Small intestine (tissue), 7 donors: ENCODE results near the gene MICU1. TPM values are rescaled to one million over a fixed set of nuclear protein-coding genes. Genes with fewer than 3 reads are reported as not detected.

Experiments
- DNase-seq, 2 donors: peaks; one replicate each; pipeline versions ENCODE4 v3.0.0 to v3.0.0-alpha.2; 2013
- FAIRE-seq: peaks from 2 replicates; lab custom pipeline; 2012; peaks lifted over from hg19 to GRCh38; lab: Jason Lieb, UNC
- H3K27ac ChIP-seq, 3 donors: one replicate each; pipeline ENCODE4 v1.5.1; 2013; ENCODE audit warnings: low read length in 2 of 3, mild to moderate bottlenecking in 2 of 3, control low read depth in 1 of 3, inconsistent platforms in 1 of 3, low read depth in 1 of 3, moderate library complexity in 1 of 3
- H3K27me3 ChIP-seq, 3 donors: one replicate each; pipeline ENCODE4 v1.6.1; 2013; ENCODE audit warnings: low read length in 3 of 3, inconsistent platforms in 1 of 3; ENCODE audit not compliant: control insufficient read depth in 3 of 3, insufficient read depth in 3 of 3
- H3K36me3 ChIP-seq, 3 donors: one replicate each; pipeline ENCODE4 v1.6.1; 2013; ENCODE audit warnings: low read length in 3 of 3, inconsistent platforms in 1 of 3, low read depth in 1 of 3, mild to moderate bottlenecking in 1 of 3, moderate library complexity in 1 of 3; ENCODE audit not compliant: control insufficient read depth in 3 of 3, insufficient read depth in 2 of 3
- H3K4me1 ChIP-seq, 3 donors: one replicate each; pipeline ENCODE4 v1.6.1; 2013; ENCODE audit warnings: low read length in 2 of 3, inconsistent platforms in 1 of 3, low read depth in 1 of 3, mild to moderate bottlenecking in 1 of 3, moderate library complexity in 1 of 3; ENCODE audit not compliant: control insufficient read depth in 3 of 3, insufficient read depth in 2 of 3
- H3K4me3 ChIP-seq, 3 donors: one replicate each; pipeline ENCODE4 v1.5.1; 2013; ENCODE audit warnings: low read length in 3 of 3, control low read depth in 1 of 3, inconsistent platforms in 1 of 3, low read depth in 1 of 3, mild to moderate bottlenecking in 1 of 3, moderate library complexity in 1 of 3
- H3K9me3 ChIP-seq, 2 donors: one replicate each; pipeline ENCODE4 v1.6.1; 2013; ENCODE audit warnings: low read depth in 1 of 2, low read length in 1 of 2; ENCODE audit not compliant: control insufficient read depth in 2 of 2, insufficient read depth in 1 of 2
- WGBS, 3 donors: extraction: QIAGEN DNeasy Blood & Tissue Kit; methylation state at CpG; one replicate each; pipeline ENCODE4 v1.1.7; 2013; 5-methylcytosine and 5-hydroxymethylcytosine counted together
- polyA plus RNA-seq, 4 donors: library from polyadenylated mRNA; stranded (reverse) in 3 of 4; unstranded in 1 of 4; fragments of 200-250 nt in 3 of 4; fragments of 120-200 nt in 1 of 4; gene quantifications; one replicate each; pipeline versions ENCODE4 v1.2.1 to v1.2.3, GENCODE V29; 2013
- donor health status: healthy with polysubstance abuse.
- donor health status: control.
- donor health status: control.
- donor health status: Bipolar disorder and iron deficiency.
- donor health status: healthy.

The MICU1 gene
- polyA plus RNA-seq, 4 donors: 32.5 to 64.1 (median 45.1) TPM

GRCh38 chr10:72375173-72375572, 250.7 kb downstream of the MICU1 start:
- Histone ChIP-seq H3K27ac (no peak overlapping the region), H3K9me3 (no peaks in the 10 kb centered on the region), H3K27me3 (no peaks in the 10 kb centered on the region), H3K4me3 (no peak overlapping the region), H3K36me3 (peaks cover 0 to 50% (median 0%) of the 10 kb centered on the region in 3 donors), H3K4me1 (no peaks in the 10 kb centered on the region)
- no peak for FAIRE-seq
- WGBS, 3 donors: 81 to 92% (median 91%) methylated on average over 3 of the region's 3 CpGs
- DNase-seq: no peak

- H3K36me3 ChIP-seq: peaks cover 4 to 67% (median 5%) of the 10 kb centered on the region in 3 donors
- no peak for FAIRE-seq
Measured at GRCh38 chr10:72370201-72370722, 255.6 kb downstream of the MICU1 start.

GRCh38 chr10:72367301-72367960, 258.4 kb downstream of the MICU1 start:
- no peak overlapping the region for H3K27ac ChIP-seq
- no peaks in the 10 kb centered on the region for H3K27me3 ChIP-seq
- peaks cover 4 to 62% (median 5%) of the 10 kb centered on the region in 3 donors for H3K36me3 ChIP-seq
- peaks cover 0 to 3% (median 0%) of the 10 kb centered on the region in 3 donors for H3K4me1 ChIP-seq
- H3K4me3 ChIP-seq: no peak overlapping the region
- no peaks in the 10 kb centered on the region for H3K9me3 ChIP-seq
- WGBS, 3 donors: 76 to 86% (median 78%) methylated on average over 4 of the region's 4 CpGs
- DNase-seq (no peak), FAIRE-seq (no peak)

More at GRCh38 chr10:72370201-72370722, 255.6 kb downstream of the MICU1 start:
- Histone ChIP-seq H3K4me1 (no peaks in the 10 kb centered on the region), H3K4me3 (no peak overlapping the region), H3K27me3 (no peaks in the 10 kb centered on the region), H3K9me3 (no peaks in the 10 kb centered on the region), H3K27ac (no peak overlapping the region)
- DNase-seq: peak in 1 of 2 donors; percentile 54

- Histone ChIP-seq H3K27ac (no peak overlapping the region), H3K4me3 (no peak overlapping the region), H3K36me3 (peaks cover 4 to 45% (median 5%) of the 10 kb centered on the region in 3 donors), H3K27me3 (no peaks in the 10 kb centered on the region), H3K9me3 (no peaks in the 10 kb centered on the region), H3K4me1 (peaks cover 0 to 3% (median 0%) of the 10 kb centered on the region in 3 donors)
- FAIRE-seq: no peak
- DNase-seq: no peak
- 85 to 87% (median 87%) methylated on average over 7 of the region's 7 CpGs for WGBS, 3 donors
Measured at GRCh38 chr10:72365106-72365895, 260.6 kb downstream of the MICU1 start.

GRCh38 chr10:72364239-72364777, 261.6 kb downstream of the MICU1 start:
- FAIRE-seq (no peak), DNase-seq (peak; percentile 89 to 90)
- Histone ChIP-seq H3K27me3 (no peaks in the 10 kb centered on the region), H3K36me3 (peaks cover 4 to 44% (median 5%) of the 10 kb centered on the region in 3 donors), H3K4me3 (no peak overlapping the region), H3K9me3 (no peaks in the 10 kb centered on the region), H3K4me1 (peaks cover 0 to 3% (median 0%) of the 10 kb centered on the region in 3 donors), H3K27ac (no peak overlapping the region)
- WGBS, 3 donors: 2 to 4% (median 3%) methylated on average over 12 of the region's 12 CpGs

GRCh38 chr10:72356987-72357386, 268.9 kb downstream of the MICU1 start:
- WGBS, 3 donors: 77 to 87% (median 77%) methylated on average over 4 of the region's 4 CpGs
- DNase-seq (no peak), FAIRE-seq (no peak)
- no peaks in the 10 kb centered on the region for H3K27me3 ChIP-seq
- H3K36me3 ChIP-seq: peaks cover 0 to 7% (median 0%) of the 10 kb centered on the region in 3 donors
- no peak overlapping the region for H3K27ac ChIP-seq
- H3K4me3 ChIP-seq: no peak overlapping the region
- H3K9me3 ChIP-seq: no peaks in the 10 kb centered on the region
- H3K4me1 ChIP-seq: peaks cover 2 to 15% (median 3%) of the 10 kb centered on the region in 3 donors

- FAIRE-seq (no peak), DNase-seq (no peak)
- no peaks in the 10 kb centered on the region for H3K9me3 ChIP-seq
- no peak overlapping the region for H3K4me3 ChIP-seq
- H3K4me1 ChIP-seq: peaks cover 2 to 15% (median 3%) of the 10 kb centered on the region in 3 donors
- H3K36me3 ChIP-seq: peaks cover 0 to 14% (median 0%) of the 10 kb centered on the region in 3 donors
- 92 to 97% (median 95%) methylated on average over 6 of the region's 6 CpGs for WGBS, 3 donors
- no peaks in the 10 kb centered on the region for H3K27me3 ChIP-seq
- no peak overlapping the region for H3K27ac ChIP-seq
Measured at GRCh38 chr10:72356115-72356514, 269.8 kb downstream of the MICU1 start.

GRCh38 chr10:72355214-72355555, 270.7 kb downstream of the MICU1 start:
- FAIRE-seq: no peak
- peak overlapping the region; percentile 81 to 100 (median 93) for H3K27ac ChIP-seq
- no peaks in the 10 kb centered on the region for H3K27me3 ChIP-seq
- no peak for DNase-seq
- peaks cover 0 to 22% (median 0%) of the 10 kb centered on the region in 3 donors for H3K36me3 ChIP-seq
- H3K4me3 ChIP-seq: peak overlapping the region; percentile 67 to 94 (median 89)
- peaks cover 2 to 15% (median 3%) of the 10 kb centered on the region in 3 donors for H3K4me1 ChIP-seq
- H3K9me3 ChIP-seq: no peaks in the 10 kb centered on the region
- WGBS, 3 donors: 30 to 38% (median 32%) methylated on average over 7 of the region's 7 CpGs
